Stimulated activated naive CD8-positive, alpha-beta T cell treated with anti-CD3 and anti-CD28 coated beads, Interleukin-15, amount 100 ng/mL, for 72 hours (primary cell): Measurements from ENCODE around the gene OR51B2.

Experiments
- ATAC-seq: fragments of 150-1000 bp; cut with Tn5 transposase; 2 replicates; pipeline ENCODE4 v1.10.0; 2021; ENCODE audit warnings: mild to moderate bottlenecking, moderate library complexity
- DNase-seq, 2 donors: peaks; one replicate each; pipeline ENCODE4 v3.0.0; 2021 to 2022
- H3K27ac Mint-ChIP-seq, 2 donors: one replicate each; pipeline ENCODE4 v1.8.0; 2022; ENCODE audit warnings: mild to moderate bottlenecking in 2 of 2, mixed read lengths in 2 of 2, moderate library complexity in 2 of 2
- H3K27me3 Mint-ChIP-seq: one replicate; pipeline ENCODE4 v1.8.0; 2022; ENCODE audit warnings: mixed read lengths
- H3K4me1 Mint-ChIP-seq: one replicate; pipeline ENCODE4 v1.8.0; 2022; ENCODE audit warnings: mild to moderate bottlenecking, mixed read lengths
- H3K4me3 Mint-ChIP-seq, 2 donors: one replicate each; pipeline ENCODE4 v1.8.0; 2022; ENCODE audit warnings: mild to moderate bottlenecking in 2 of 2, mixed read lengths in 2 of 2, moderate library complexity in 1 of 2
- H3K9me3 Mint-ChIP-seq, 2 donors: one replicate each; pipeline ENCODE4 v1.8.0; 2022; ENCODE audit warnings: mixed read lengths in 2 of 2

OR51B2 gene

DNA sequence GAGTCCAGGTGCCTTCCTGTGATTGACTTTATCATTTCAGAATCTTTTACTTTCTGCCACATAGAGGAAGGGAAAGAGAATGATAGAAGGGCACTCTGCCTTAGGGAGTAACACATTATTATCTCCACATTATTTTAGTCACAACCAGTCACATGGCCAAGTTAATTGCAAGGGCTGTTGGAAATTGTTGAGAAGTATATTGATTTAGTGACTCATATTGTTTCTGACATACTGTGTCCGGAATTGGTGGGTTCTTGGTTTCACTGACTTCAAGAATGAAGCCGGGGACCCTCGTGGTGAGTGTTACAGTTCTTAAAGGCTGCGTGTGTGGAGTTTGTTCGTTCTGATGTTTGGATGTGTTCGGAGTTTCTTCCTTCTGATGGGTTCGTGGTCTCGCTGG is 31.1 kb downstream of the OR51B2 start:
- H3K27me3 Mint-ChIP-seq, result no peaks in the 10 kb centered on the region
- no peaks in the 10 kb centered on the region for H3K4me1 Mint-ChIP-seq
- H3K4me3 Mint-ChIP-seq, result no peak overlapping the region
- ATAC-seq (no peak), DNase-seq (no peak)
- no peaks in the 10 kb centered on the region for H3K9me3 Mint-ChIP-seq
- no peak overlapping the region for H3K27ac Mint-ChIP-seq

DNA sequence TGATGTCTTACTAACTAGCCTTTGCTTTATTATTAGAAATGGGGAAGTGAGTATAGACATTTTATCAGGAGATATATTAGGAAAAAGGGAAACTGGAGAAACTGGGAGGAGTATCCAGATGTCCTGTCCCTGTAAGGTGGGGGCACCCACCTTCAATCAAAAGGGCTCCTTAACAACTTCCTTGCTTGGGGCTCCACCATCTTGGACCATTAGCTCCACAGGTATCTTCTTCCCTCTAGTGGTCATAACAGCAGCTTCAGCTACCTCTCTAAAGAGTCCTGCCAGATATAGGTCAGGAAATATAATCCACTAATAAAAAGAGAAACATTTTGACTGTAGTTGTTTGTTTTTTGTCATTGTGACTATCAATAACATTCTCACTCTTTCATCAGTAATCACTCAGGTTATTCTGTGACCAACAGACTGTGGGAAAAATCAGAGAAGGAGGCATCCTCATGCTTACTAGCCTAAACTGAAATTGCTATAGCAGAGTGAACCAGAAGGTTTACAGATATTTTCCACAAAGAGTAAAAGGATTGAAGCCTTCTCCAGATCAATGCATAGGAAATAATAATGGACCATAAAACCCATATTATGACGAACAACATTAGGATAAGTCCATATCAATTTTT is 32.8 kb downstream of the OR51B2 start:
- Mint-ChIP-seq H3K27me3 (no peaks in the 10 kb centered on the region), H3K4me1 (no peaks in the 10 kb centered on the region), H3K4me3 (no peak overlapping the region), H3K27ac (no peak overlapping the region), H3K9me3 (no peaks in the 10 kb centered on the region)
- ATAC-seq (peak; percentile 72), DNase-seq (no peak)

DNA sequence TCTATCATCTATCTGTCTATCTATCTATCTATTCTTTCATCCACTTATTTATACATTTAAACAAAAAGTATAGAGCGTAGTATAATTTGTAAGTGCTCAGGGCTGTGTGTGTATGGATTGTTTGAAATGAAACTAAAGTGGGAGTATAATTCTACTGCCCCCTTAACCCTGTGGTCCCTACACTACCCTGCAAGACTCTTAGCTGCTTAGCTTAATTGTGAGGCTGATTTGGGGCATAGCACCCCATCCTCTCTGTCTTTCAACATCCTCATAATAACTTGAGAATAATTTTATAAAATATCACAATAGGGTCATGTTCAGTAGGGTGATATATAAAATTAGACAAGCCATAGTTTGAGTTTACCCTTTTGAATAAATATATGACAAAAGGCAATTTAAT is 34.0 kb downstream of the OR51B2 start:
- Mint-ChIP-seq H3K9me3 (no peaks in the 10 kb centered on the region), H3K27me3 (no peaks in the 10 kb centered on the region), H3K4me1 (no peaks in the 10 kb centered on the region), H3K4me3 (no peak overlapping the region), H3K27ac (no peak overlapping the region)
- no peak for DNase-seq
- no peak for ATAC-seq

DNA sequence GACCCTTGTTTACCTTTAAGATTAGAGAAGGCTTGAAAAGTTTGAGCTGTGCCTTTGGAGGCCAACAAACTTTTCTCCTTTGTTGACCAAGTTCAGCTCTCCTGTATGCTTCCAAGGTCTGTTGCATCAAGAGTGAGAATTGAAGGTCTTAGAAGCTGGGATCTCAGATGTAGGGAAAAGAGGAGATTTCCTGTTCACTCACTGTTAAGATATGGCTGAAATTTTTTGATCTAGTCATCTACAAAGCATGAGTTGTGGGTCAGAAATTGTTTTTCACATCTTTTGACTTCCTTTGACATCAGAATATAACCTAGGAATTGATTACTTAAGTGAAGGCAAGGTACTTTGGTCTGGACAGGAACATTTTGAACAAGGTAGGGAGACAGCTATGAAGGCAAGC is 34.4 kb downstream of the OR51B2 start:
- DNase-seq (no peak), ATAC-seq (no peak)
- H3K27ac Mint-ChIP-seq, result no peak overlapping the region
- no peak overlapping the region for H3K4me3 Mint-ChIP-seq
- no peaks in the 10 kb centered on the region for H3K27me3 Mint-ChIP-seq
- no peaks in the 10 kb centered on the region for H3K9me3 Mint-ChIP-seq
- H3K4me1 Mint-ChIP-seq, result no peaks in the 10 kb centered on the region

DNA sequence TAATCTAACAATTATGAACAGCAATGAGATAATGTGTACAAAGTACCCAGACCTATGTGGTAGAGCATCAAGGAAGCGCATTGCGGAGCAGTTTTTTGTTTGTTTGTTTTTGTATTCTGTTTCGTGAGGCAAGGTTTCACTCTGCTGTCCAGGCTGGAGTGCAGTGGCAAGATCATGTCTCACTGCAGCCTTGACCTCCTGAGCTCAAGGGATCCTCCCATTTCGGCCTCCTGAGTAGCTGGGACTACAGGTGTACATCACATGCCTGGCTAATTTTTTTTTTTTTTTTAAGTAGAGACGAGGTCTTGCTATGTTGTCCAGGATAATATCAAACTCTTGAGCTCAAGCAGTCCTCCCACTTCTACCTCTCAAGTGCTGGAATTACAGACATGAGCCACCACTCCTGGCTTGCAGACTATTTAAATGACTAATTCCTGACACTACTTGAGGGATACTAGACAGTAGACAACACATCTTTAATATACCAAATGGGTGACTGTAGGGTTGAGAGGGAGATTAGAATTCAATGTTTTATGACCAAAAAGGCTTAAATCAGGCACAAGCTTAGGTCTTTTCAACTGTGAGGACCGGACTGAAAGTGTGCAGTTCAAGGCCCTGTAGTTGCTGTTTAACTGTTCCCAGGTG is 35.1 kb downstream of the OR51B2 start:
- H3K4me3 Mint-ChIP-seq, result no peak overlapping the region
- H3K9me3 Mint-ChIP-seq, result no peaks in the 10 kb centered on the region
- no peaks in the 10 kb centered on the region for H3K4me1 Mint-ChIP-seq
- no peak for DNase-seq
- H3K27me3 Mint-ChIP-seq, result no peaks in the 10 kb centered on the region
- ATAC-seq, result no peak
- no peak overlapping the region for H3K27ac Mint-ChIP-seq

DNA sequence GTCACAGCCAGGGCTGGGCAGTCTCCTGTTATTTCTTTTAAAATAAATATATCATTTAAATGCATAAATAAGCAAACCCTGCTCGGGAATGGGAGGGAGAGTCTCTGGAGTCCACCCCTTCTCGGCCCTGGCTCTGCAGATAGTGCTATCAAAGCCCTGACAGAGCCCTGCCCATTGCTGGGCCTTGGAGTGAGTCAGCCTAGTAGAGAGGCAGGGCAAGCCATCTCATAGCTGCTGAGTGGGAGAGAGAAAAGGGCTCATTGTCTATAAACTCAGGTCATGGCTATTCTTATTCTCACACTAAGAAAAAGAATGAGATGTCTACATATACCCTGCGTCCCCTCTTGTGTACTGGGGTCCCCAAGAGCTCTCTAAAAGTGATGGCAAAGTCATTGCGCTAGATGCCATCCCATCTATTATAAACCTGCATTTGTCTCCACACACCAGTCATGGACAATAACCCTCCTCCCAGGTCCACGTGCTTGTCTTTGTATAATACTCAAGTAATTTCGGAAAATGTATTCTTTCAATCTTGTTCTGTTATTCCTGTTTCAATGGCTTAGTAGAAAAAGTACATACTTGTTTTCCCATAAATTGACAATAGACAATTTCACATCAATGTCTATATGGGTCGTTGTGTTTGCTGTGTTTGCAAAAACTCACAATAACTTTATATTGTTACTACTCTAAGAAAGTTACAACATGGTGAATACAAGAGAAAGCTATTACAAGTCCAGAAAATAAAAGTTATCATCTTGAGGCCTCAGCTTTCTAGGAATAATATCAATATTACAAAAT is 35.8 kb downstream of the OR51B2 start:
- ATAC-seq, result no peak
- DNase-seq, result no peak
- no peaks in the 10 kb centered on the region for H3K4me1 Mint-ChIP-seq
- no peaks in the 10 kb centered on the region for H3K27me3 Mint-ChIP-seq
- no peak overlapping the region for H3K4me3 Mint-ChIP-seq
- H3K9me3 Mint-ChIP-seq, result no peaks in the 10 kb centered on the region
- H3K27ac Mint-ChIP-seq, result no peak overlapping the region

DNA sequence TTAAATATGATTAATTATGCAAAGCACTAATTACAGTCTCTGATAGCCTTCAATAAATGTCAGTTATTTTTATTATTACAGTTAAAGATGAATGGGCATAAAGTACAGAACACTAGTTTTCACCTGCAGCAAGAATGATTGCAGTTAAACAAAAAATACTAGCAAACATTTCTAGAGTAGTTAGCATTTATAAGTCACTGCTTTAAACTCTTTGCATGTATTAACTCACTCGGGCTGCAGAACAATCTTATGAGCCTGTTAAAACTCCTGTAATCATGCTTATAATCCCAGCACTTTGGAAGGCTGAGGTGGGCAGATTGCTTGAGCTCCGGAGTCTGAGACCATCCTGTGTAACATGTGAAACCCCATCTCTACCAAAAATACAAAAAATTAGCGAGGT is 37.2 kb downstream of the OR51B2 start:
- Mint-ChIP-seq H3K4me1 (no peaks in the 10 kb centered on the region), H3K4me3 (no peak overlapping the region), H3K27me3 (no peaks in the 10 kb centered on the region), H3K9me3 (no peaks in the 10 kb centered on the region), H3K27ac (no peak overlapping the region)
- ATAC-seq (no peak), DNase-seq (no peak)

DNA sequence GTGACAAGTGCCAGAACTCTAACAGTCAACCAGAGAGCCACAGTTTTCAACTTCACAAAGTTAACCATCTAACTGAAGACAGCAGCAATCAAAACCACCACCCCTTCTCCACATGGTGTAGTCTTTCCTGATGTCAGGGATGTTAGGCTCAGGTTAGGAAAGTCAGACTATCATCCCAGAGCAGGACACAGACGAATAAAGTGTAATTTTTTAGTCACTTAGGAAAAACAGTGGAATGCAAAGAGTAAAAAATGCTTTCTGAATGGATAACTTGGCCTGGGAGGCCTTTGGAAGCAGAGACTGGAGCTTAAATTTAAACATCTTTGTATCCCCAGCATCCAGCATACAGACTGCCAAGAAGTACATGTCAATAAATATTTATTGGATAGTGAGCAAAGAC is 37.7 kb downstream of the OR51B2 start:
- ATAC-seq (no peak), DNase-seq (no peak)
- Mint-ChIP-seq H3K27ac (no peak overlapping the region), H3K4me3 (no peak overlapping the region), H3K9me3 (no peaks in the 10 kb centered on the region), H3K4me1 (no peaks in the 10 kb centered on the region), H3K27me3 (no peaks in the 10 kb centered on the region)

DNA sequence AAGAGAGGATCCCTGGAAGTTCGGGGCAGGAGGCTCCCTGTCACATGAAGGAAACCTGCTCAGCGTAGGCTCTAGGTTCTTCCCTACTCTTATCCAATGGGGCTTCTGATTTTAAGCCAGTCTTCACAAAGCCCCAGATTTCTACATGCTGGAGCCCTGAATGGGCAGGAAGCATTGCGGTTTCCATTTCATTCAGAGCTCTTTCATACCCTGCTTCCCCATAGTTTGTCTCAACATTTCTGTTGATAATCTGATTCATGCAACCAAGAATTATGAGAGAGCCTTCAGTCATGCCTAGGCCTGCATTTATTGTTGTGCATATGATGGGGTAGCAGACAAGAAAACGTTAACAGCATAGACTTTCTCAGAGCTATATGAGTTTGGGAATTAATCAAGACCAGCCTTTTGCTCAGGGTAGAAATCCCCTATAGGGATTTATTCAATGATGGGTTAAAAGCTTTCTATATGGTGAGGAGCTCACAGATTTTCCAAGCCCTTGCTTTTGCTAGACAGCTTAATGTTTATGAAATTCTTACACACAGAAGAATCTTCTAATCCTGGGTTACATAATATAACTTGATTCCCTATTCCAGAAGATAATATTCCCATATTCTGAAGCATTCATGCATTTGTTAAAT is 38.3 kb downstream of the OR51B2 start:
- ATAC-seq, result no peak
- H3K4me3 Mint-ChIP-seq, result no peak overlapping the region
- no peaks in the 10 kb centered on the region for H3K9me3 Mint-ChIP-seq

DNA sequence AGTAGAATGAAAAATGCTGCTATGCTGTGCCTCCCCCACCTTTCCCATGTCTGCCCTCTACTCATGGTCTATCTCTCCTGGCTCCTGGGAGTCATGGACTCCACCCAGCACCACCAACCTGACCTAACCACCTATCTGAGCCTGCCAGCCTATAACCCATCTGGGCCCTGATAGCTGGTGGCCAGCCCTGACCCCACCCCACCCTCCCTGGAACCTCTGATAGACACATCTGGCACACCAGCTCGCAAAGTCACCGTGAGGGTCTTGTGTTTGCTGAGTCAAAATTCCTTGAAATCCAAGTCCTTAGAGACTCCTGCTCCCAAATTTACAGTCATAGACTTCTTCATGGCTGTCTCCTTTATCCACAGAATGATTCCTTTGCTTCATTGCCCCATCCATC is 39.5 kb downstream of the OR51B2 start:
- Mint-ChIP-seq H3K9me3 (no peaks in the 10 kb centered on the region), H3K27me3 (no peaks in the 10 kb centered on the region), H3K4me3 (no peak overlapping the region), H3K4me1 (peaks cover 6% of the 10 kb centered on the region), H3K27ac (no peak overlapping the region)
- DNase-seq (no peak), ATAC-seq (peak; percentile 35)

More for the DNA sequence above, 38.3 kb downstream of the OR51B2 start:
- Mint-ChIP-seq H3K4me1 (peaks cover 1% of the 10 kb centered on the region), H3K27ac (no peak overlapping the region), H3K27me3 (no peaks in the 10 kb centered on the region)
- DNase-seq, result no peak

DNA sequence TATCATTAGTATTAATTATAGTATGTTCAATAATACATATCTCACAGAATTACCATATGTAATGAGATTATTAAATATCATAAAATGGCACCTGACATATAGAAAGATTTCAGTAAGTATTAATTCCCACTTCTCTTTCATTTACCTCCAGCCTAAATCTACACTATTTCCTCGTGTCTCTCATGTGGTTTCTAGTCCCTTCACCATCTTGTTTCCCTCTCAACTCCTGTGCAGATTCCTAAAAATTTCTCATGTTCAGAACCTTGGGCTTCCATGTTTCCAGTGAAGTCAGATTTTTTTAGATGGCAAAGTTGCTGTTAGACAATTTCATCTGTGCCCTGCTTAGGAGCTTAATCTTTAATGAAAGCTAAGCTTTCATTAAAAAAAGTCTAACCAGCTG is 40.2 kb downstream of the OR51B2 start:
- Mint-ChIP-seq H3K4me1 (peaks cover 6% of the 10 kb centered on the region), H3K27ac (no peak overlapping the region), H3K27me3 (no peaks in the 10 kb centered on the region), H3K4me3 (no peak overlapping the region), H3K9me3 (no peaks in the 10 kb centered on the region)
- no peak for DNase-seq
- no peak for ATAC-seq

DNA sequence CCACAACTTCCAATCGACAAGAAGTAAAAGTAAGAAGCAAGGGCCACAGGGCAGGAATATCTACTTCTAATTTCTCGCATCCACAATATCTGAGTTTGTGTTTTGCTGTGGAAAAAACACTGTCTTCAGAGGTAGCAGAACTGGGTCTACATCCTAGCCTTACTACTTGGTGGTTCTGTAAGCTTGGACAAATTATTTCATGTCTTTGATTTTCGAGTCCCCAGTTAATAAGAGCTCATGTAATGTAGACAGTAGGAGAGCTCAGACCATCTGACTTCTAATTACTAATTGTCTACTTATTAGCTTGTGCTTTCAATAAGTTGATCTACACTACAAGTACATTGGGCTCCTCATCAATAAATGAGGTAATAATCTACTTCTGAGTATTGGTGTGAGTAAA is 41.0 kb downstream of the OR51B2 start:
- ATAC-seq, result no peak
- H3K4me1 Mint-ChIP-seq, result peaks cover 6% of the 10 kb centered on the region
- no peaks in the 10 kb centered on the region for H3K9me3 Mint-ChIP-seq
- H3K27me3 Mint-ChIP-seq, result no peaks in the 10 kb centered on the region
- no peak overlapping the region for H3K4me3 Mint-ChIP-seq
- H3K27ac Mint-ChIP-seq, result no peak overlapping the region
- no peak for DNase-seq

DNA sequence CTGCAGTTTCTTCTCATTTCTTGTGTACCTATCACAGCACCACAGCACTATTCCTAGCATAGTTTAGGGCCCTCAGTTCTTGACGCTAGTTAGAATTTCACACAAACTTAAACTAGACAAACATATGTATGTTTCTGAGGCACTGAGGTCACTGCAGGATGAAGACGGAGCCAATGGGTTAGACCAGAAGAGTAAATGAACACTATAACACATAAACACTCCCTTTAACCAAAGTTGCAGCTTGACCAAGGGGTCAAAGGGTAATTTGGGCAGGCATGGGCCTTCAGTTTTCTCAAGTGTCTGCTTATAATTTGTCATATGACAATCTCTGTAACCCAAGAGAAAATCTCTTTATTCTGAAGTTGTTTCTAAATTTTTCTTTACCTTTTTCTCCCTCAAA is 41.5 kb downstream of the OR51B2 start:
- no peak overlapping the region for H3K27ac Mint-ChIP-seq
- H3K9me3 Mint-ChIP-seq, result no peaks in the 10 kb centered on the region
- no peak overlapping the region for H3K4me3 Mint-ChIP-seq
- H3K4me1 Mint-ChIP-seq, result peaks cover 6% of the 10 kb centered on the region
- H3K27me3 Mint-ChIP-seq, result no peaks in the 10 kb centered on the region
- ATAC-seq (no peak), DNase-seq (no peak)

DNA sequence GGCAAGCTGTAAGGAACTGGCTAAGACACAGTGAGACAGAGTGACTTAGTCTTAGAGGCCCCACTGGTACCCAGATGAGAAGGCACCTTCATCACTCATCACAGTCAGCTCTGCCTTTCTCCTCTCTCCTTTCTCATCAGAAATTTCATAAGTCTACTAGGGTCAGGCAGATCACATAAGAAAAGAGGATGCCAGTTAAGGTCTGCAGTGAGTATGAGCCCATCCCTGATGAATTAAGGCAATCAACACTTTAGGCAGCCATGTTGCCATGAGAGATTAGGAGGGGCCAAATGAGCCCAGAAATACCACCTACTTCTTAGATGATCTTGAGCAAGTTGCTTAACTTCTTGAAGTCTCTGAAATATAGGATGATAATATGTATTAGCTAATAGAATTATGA is 42.5 kb downstream of the OR51B2 start:
- Mint-ChIP-seq H3K9me3 (no peaks in the 10 kb centered on the region), H3K27me3 (no peaks in the 10 kb centered on the region), H3K4me1 (peaks cover 6% of the 10 kb centered on the region), H3K27ac (no peak overlapping the region), H3K4me3 (no peak overlapping the region)
- DNase-seq, result no peak
- ATAC-seq, result no peak

DNA sequence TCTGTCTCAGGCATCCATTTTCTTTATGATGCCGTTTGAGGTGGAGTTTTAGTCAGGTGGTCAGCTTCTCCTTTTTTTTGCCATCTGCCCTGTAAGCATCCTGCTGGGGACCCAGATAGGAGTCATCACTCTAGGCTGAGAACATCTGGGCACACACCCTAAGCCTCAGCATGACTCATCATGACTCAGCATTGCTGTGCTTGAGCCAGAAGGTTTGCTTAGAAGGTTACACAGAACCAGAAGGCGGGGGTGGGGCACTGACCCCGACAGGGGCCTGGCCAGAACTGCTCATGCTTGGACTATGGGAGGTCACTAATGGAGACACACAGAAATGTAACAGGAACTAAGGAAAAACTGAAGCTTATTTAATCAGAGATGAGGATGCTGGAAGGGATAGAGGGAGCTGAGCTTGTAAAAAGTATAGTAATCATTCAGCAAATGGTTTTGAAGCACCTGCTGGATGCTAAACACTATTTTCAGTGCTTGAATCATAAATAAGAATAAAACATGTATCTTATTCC is 43.5 kb downstream of the OR51B2 start:
- Mint-ChIP-seq H3K9me3 (no peaks in the 10 kb centered on the region), H3K4me1 (peaks cover 6% of the 10 kb centered on the region)

More for the DNA sequence above, 43.5 kb downstream of the OR51B2 start:
- Mint-ChIP-seq H3K27ac (no peak overlapping the region), H3K27me3 (no peaks in the 10 kb centered on the region), H3K4me3 (no peak overlapping the region)
- DNase-seq, result no peak
- ATAC-seq, result peak; percentile 60
